K562 treated with DMSO at 1 percent for 12 hours (cell line): ENCODE data around the gene SCAPER. TPM values are rescaled to one million over a fixed set of nuclear protein-coding genes. Genes with fewer than 3 reads are reported as not detected.

Source experiments
- total RNA-seq: library from RNA; unstranded; fragments of 300-600 nt; gene quantifications from 2 replicates; pipeline ENCODE4 v1.2.3, GENCODE V29; 2022; ENCODE audit not compliant: insufficient read depth

SCAPER gene, protein sequence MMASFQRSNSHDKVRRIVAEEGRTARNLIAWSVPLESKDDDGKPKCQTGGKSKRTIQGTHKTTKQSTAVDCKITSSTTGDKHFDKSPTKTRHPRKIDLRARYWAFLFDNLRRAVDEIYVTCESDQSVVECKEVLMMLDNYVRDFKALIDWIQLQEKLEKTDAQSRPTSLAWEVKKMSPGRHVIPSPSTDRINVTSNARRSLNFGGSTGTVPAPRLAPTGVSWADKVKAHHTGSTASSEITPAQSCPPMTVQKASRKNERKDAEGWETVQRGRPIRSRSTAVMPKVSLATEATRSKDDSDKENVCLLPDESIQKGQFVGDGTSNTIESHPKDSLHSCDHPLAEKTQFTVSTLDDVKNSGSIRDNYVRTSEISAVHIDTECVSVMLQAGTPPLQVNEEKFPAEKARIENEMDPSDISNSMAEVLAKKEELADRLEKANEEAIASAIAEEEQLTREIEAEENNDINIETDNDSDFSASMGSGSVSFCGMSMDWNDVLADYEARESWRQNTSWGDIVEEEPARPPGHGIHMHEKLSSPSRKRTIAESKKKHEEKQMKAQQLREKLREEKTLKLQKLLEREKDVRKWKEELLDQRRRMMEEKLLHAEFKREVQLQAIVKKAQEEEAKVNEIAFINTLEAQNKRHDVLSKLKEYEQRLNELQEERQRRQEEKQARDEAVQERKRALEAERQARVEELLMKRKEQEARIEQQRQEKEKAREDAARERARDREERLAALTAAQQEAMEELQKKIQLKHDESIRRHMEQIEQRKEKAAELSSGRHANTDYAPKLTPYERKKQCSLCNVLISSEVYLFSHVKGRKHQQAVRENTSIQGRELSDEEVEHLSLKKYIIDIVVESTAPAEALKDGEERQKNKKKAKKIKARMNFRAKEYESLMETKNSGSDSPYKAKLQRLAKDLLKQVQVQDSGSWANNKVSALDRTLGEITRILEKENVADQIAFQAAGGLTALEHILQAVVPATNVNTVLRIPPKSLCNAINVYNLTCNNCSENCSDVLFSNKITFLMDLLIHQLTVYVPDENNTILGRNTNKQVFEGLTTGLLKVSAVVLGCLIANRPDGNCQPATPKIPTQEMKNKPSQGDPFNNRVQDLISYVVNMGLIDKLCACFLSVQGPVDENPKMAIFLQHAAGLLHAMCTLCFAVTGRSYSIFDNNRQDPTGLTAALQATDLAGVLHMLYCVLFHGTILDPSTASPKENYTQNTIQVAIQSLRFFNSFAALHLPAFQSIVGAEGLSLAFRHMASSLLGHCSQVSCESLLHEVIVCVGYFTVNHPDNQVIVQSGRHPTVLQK (N-terminal part only)
- total RNA-seq = 2.0 and 4.7 TPM in 2 replicates

DNA sequence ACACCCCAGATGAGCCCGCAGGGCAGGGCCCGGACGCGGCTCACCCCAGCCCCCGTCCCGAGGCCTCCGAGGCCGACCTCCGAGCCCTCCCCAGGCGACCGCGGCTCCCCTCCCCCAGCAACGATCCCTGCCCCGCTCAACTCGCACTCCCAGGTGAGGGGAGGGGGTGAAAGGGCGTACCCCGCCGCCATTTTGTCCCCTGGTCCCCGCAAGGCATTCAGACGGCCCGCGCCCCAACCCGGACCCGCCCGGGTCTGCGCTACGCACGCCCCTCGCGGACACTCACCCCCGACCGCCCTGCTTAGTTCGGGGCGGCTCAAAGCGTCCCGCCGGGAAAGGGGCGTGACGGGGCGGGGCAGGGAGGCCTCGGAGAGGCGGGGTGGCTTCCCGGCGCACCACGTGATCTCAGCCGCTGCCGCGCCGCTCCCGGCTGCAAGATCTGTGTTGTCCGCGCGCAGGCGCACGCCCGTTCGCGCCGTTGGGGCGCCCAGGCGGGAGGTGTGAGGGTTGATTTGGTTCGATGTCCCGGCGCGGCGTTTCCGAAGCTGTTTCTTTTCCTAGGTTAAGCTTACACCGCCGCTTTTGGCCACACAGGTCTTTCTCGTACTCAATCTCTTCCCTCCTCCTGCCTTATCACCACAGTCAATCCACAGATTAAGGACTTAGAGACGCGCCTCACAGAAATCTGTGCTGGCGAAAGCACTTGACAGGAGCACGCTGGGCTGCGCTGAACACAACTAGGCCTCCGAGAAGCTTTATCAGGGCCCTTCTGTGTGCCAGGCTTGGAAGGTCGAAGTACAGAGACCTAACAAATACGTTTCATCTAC, at the start of gene SCAPER:
Gene SCAPER (minus strand): TSS at position 328 of the 827 bp plus-strand sequence. CDS start 21,523 bp downstream, outside the sequence.

DNA sequence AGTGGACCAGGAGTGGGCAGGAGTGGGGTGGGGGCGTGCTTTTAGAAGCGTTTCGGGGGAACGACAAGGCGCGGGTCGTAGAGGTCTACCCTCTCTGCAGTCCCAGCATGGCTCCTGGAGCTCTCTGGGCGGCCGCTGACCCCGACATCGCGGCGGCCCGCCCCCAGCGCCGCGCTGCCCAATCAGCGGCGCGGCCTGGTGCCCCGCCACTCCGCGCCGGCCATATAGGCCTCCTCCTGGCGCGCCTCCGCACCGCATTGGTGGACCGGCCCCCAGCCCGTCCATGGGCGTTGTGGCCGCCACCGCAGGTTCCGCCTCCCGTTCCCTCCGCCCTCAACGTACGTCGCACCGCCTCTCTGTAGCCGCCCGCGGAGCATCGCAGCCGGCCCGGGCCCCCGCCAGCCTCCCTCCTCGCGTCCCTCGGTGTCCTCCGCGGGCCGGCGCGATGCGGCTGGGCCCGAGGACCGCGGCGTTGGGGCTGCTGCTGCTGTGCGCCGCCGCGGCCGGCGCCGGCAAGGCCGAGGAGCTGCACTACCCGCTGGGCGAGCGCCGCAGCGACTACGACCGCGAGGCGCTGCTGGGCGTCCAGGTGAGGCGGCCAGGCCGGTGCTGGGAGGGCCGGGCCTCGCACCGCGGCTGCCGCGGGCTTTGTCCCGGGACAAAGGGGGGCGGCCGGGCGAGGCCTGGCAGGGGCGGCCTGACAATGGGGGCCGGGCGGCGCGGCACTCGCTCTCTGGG, 26.4 kb upstream of the SCAPER start, which contains the start of gene RCN2:
Gene RCN2 (plus strand): TSS at position 353 of the 738 bp plus-strand sequence. CDS start 93 bp downstream, at position 446.

DNA sequence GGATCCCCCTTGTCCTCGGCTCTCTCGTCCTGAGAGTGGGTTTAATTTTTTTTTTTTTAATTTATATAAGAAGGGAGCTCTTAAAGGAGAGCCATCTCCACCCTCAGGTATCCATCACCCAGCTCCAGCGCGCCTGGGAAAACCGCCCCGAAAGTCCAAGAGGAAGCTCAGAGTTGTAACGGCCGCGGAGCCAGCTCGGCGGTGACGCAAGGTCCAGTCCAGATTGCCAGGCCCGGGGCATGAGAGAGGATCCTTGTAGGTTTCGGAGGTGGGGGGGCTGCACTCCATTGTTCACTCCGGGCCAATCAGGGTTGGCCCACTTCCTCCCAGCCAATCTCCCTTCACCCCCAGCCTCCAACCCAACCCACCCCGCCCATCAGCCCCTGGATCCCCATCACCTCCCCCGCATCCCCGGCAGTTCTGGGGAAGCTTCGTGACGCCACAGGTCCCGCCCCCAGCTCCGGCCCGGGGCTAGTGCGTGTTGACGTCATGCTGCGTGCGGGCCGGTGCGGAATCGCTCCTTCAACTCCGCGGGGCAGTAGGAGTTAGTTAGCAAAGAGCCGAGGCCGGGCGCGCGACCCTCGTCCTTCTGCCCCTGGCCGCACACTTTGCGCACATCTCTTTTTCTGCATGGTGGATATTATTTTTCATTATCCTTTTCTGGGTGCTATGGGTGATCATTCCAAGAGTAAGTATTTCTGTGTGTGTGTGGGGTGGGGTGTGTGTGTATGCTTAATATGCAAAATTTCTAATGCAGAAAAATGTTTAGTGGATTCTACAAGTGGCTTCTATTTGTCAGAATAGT, 568.7 kb downstream of the SCAPER start, which contains the start of gene ISL2:
Gene ISL2 (plus strand): TSS at position 520 of the 805 bp plus-strand sequence. CDS start 111 bp downstream, at position 631.

DNA sequence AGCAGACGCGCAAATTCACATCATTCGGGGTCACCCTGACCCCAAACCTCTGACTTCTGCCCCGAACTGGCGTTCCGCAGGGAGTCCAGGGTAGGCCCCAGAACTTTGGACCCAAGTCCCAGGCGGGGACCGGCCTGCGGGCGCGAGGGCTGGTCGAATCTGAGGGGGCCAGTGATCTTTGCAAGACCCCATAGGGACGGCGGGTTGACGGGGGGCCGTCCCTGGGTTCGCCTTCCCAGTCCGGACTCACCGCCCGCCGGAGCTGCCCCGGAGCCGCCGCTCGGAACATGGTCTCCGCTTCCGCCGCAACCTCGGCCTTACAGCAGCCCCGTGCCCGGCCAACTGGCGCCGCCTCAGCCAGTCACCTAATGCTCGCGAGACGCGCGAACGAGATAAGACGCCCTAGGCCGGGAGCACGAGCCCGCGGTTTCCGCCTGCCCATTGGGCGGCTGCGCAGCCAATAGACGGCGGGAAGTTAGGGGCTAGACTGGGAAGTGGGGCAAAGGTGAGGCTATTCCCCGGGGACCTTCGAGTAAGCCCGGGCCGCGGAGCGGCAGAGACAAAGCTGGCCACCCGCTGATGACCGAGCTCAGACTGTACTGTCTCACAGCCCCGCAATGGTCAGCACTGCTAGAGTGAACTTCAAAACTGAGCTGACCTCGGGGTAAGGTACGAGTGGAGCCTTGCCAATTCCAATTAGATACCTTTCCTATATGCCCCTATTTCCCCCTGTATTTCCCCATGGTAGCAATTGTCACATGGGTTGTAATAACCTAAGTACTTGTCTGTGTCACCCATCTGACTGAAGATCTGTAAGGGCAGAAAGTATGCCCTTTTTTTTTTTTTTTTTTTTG, 593.8 kb downstream of the SCAPER start, which contains the start of gene ETFA:
Gene ETFA (minus strand): TSS at position 370 of the 854 bp plus-strand sequence. CDS start 81 bp downstream, at position 289.

Other genes with a start within 250 kb of the SCAPER start
- 18.7 and 24.3 TPM in 2 replicates for gene RCN2, start 26.4 kb upstream of the SCAPER start, total RNA-seq
- not detected in 2 replicates for gene PSTPIP1, start 89.8 kb upstream of the SCAPER start, total RNA-seq
- 80.5 and 109 TPM in 2 replicates for gene TSPAN3, start 165.8 kb upstream of the SCAPER start, total RNA-seq